HepG2 (cell line): ENCODE measurements around the gene DNASE2. TPM values are rescaled to one million over a fixed set of nuclear protein-coding genes. Genes with fewer than 3 reads are reported as not detected.

Experiments
- ATAC-seq: fragments of 200-7000 bp; cut with Tn5 transposase; 3 replicates; pipeline ENCODE4 v1.9.1; 2020; ENCODE audit warnings: mild to moderate bottlenecking, moderate library complexity
- BruUV-seq: library from RNA; stranded (reverse); fragments of 400-500 nt; replicated peaks from 2 replicates; lab custom pipeline; 2021; lab: Mats Ljungman, UMichigan
- CTCF ChIA-PET: fragments of 300-600 bp; formaldehyde crosslinking; extraction: SDS; loops from one replicate; lab custom pipeline; 2021; ENCODE audit warnings: low total read pairs, inconsistent platforms, low intra/inter-chr PET ratio; lab: Yijun Ruan, JAX
- POLR2A ChIA-PET: fragments of 350-600 bp; sonication (Branson Sonifier 250); formaldehyde crosslinking; loops from one replicate; lab custom pipeline; 2020; ENCODE audit warnings: antibody characterized with exemption, inconsistent platforms; lab: Yijun Ruan, JAX
- DNase-seq: peaks from one replicate; pipeline ENCODE4 v3.0.0-alpha.2; 2015; ENCODE audit warnings: low spot score
- FAIRE-seq: peaks from 3 replicates; lab custom pipeline; 2011; peaks lifted over from hg19 to GRCh38; lab: Jason Lieb, UNC
- H2AFZ ChIP-seq: one replicate; pipeline ENCODE4 v1.6.1; 2011; ENCODE audit warnings: low read length, inconsistent platforms
- H3K27ac ChIP-seq: fragments of 300-600 bp; 3 replicates; pipeline ENCODE4 v1.8.0; 2011; ENCODE audit warnings: mixed run types, mild to moderate bottlenecking, mixed read lengths, low read length, inconsistent platforms; ENCODE audit not compliant: insufficient read depth; ENCODE audit errors: extremely low read length
- H3K27me3 ChIP-seq, 2 experiments: fragments of 200-600 bp in 1 of 2; 2 replicates in 1 of 2; 3 replicates in 1 of 2; pipeline versions ENCODE4 v1.6.0 to v1.8.0; 2011; ENCODE audit warnings: low read length in 2 of 2, mild to moderate bottlenecking in 2 of 2, moderate library complexity in 2 of 2, inconsistent platforms in 1 of 2; ENCODE audit not compliant: insufficient read depth in 2 of 2, control insufficient read depth in 1 of 2
- H3K36me3 ChIP-seq, 2 experiments: fragments of 200-600 bp in 1 of 2; replicated peaks in 1 of 2; 2 replicates in 1 of 2; 3 replicates in 1 of 2; pipeline versions ENCODE4 v1.5.1 to v1.8.0; 2011; ENCODE audit warnings: low read length in 2 of 2, inconsistent platforms in 1 of 2; ENCODE audit not compliant: insufficient read depth in 2 of 2, control insufficient read depth in 1 of 2
- H3K4me1 ChIP-seq: 2 replicates; pipeline ENCODE4 v1.5.1; 2012; ENCODE audit warnings: low read length, inconsistent platforms; ENCODE audit not compliant: insufficient read depth
- H3K4me2 ChIP-seq: 2 replicates; pipeline ENCODE4 v1.6.0; 2011; ENCODE audit warnings: low read depth, low read length, inconsistent platforms
- H3K4me3 ChIP-seq, 3 experiments: fragments of 200-600 bp in 1 of 3; sonication (generic), shearing (Covaris generic) in 1 of 3; replicated peaks in 1 of 3; 2 replicates each; pipeline ENCODE4 v1.5.1; 2011 to 2016; ENCODE audit warnings: low read length in 3 of 3, inconsistent platforms in 2 of 3, low read depth in 2 of 3, mild to moderate bottlenecking in 2 of 3, control low read depth in 1 of 3, mixed read lengths in 1 of 3; ENCODE audit not compliant: insufficient read depth in 1 of 3
- H3K79me2 ChIP-seq: one replicate; pipeline ENCODE4 v1.6.1; 2011; ENCODE audit warnings: low read length, inconsistent platforms; ENCODE audit not compliant: insufficient read depth
- H3K9ac ChIP-seq: 2 replicates; pipeline ENCODE4 v1.6.0; 2011; ENCODE audit warnings: mild to moderate bottlenecking, low read depth, low read length, inconsistent platforms; ENCODE audit not compliant: insufficient read depth
- H3K9me3 ChIP-seq: 2 replicates; pipeline ENCODE4 v1.5.1; 2012; ENCODE audit warnings: mild to moderate bottlenecking, low read length
- H4K20me1 ChIP-seq: 2 replicates; pipeline ENCODE4 v1.6.0; 2011; ENCODE audit warnings: inconsistent platforms, mild to moderate bottlenecking, low read length, moderate library complexity; ENCODE audit not compliant: insufficient read depth
- FOXC1 ChIP-seq: sonication (generic); formaldehyde crosslinking; IDR thresholded peaks from 2 replicates; pipeline ENCODE4 v1.8.0; 2022; ENCODE audit warnings: mild to moderate bottlenecking, missing genetic modification reagents, borderline replicate concordance
- HMG20B ChIP-seq: conservative IDR thresholded peaks from 2 replicates; pipeline ENCODE4 v1.6.1; 2016; ENCODE audit warnings: missing genetic modification reagents, missing compliant biosample characterization
- KDM5B ChIP-seq: sonication (generic); formaldehyde crosslinking; IDR thresholded peaks from 2 replicates; pipeline ENCODE4 v1.4.0; 2020; ENCODE audit warnings: missing genetic modification reagents, mild to moderate bottlenecking, borderline replicate concordance
- MIXL1 ChIP-seq: IDR thresholded peaks from 2 replicates; pipeline ENCODE4 v1.6.1; 2016
- NFYB ChIP-seq: sonication (generic); formaldehyde crosslinking; IDR thresholded peaks from 2 replicates; pipeline ENCODE4 v1.4.0; 2020; ENCODE audit warnings: missing genetic modification reagents
- PHF5A ChIP-seq: IDR thresholded peaks from one replicate; pipeline ENCODE4 v1.6.1; 2018; ENCODE audit warnings: low read depth, missing genetic modification reagents; ENCODE audit not compliant: unreplicated experiment
- RBFOX2 ChIP-seq: fragments of 200-400 bp; formaldehyde crosslinking; IDR thresholded peaks from 2 replicates; pipeline ENCODE4 v1.6.1; 2017; ENCODE audit warnings: low read depth, mild to moderate bottlenecking, low read length
- YY1 ChIP-seq: IDR thresholded peaks from 2 replicates; pipeline ENCODE4 v1.6.1; 2011; ENCODE audit warnings: low read length, low read depth, moderate library complexity, mild to moderate bottlenecking; ENCODE audit not compliant: insufficient read depth, insufficient replicate concordance
- ZFP36 ChIP-seq: fragments of 150-350 bp; IDR thresholded peaks from 2 replicates; pipeline ENCODE4 v1.6.1; 2018; ENCODE audit warnings: borderline replicate concordance, low read length, low read depth; ENCODE audit not compliant: partially characterized antibody
- ZNF546 ChIP-seq: sonication (generic); formaldehyde crosslinking; conservative IDR thresholded peaks from 2 replicates; pipeline ENCODE4 v1.8.1; 2023; ENCODE audit warnings: mild to moderate bottlenecking, missing genetic modification reagents
- ZNF556 ChIP-seq: sonication (generic); formaldehyde crosslinking; IDR thresholded peaks from 2 replicates; pipeline ENCODE4 v1.4.0; 2020; ENCODE audit warnings: mild to moderate bottlenecking, missing genetic modification reagents, borderline replicate concordance
- ZNF557 ChIP-seq: sonication (generic); formaldehyde crosslinking; IDR thresholded peaks from 2 replicates; pipeline ENCODE4 v1.4.0; 2020; ENCODE audit warnings: missing genetic modification reagents
- WGBS: methylation state at CpG from one replicate; pipeline ENCODE4 v1.1.6; 2017; ENCODE audit warnings: low lambda C conversion rate; 5-methylcytosine and 5-hydroxymethylcytosine counted together
- in situ Hi-C: cut with HindIII; loops from 2 replicates; pipeline ENCODE4 v1.10.0; 2017; ENCODE audit warnings: low pct_unique_long_range_greater_than_20kb; ENCODE audit not compliant: extremely low pct_ligation_motif_present
- intact Hi-C: fragments of 100-400 bp; cut with micrococcal nuclease; formaldehyde crosslinking; loops from one replicate; pipeline ENCODE4 v1.10.0; 2022; ENCODE audit not compliant: unreplicated experiment
- polyA plus RNA-seq, 8 experiments: library from polyadenylated mRNA; depleted of rRNA in 3 of 8; stranded (reverse) in 7 of 8; unstranded in 1 of 8; fragments of >200 nt; fragmentation: Illumina TruSeq in 4 of 8; extraction: Trizol in 4 of 8; gene quantifications; 2 replicates each; pipeline versions ENCODE4 v1.2.1 to v1.2.3, GENCODE V29; 2011 to 2016; ENCODE audit warnings: low read depth in 4 of 8, missing spikeins in 1 of 8, mixed read lengths in 1 of 8; ENCODE audit not compliant: insufficient read depth in 1 of 8
- total RNA-seq, 5 experiments: library from RNA; depleted of rRNA; stranded (reverse); fragments of >200 nt; fragmentation: Illumina TruSeq; extraction: Trizol; gene quantifications; 2 replicates each; pipeline ENCODE4 v1.2.3, GENCODE V29; 2016; ENCODE audit warnings: low read depth in 1 of 5
- TF ChIP-seq, protein P1 (sequence below): sonication (generic); formaldehyde crosslinking; IDR thresholded peaks from 2 replicates; pipeline ENCODE4 v1.4.0; 2020; ENCODE audit warnings: mild to moderate bottlenecking, missing genetic modification reagents
- TF ChIP-seq, protein P2 (sequence below): sonication (generic); formaldehyde crosslinking; IDR thresholded peaks from 2 replicates; pipeline ENCODE4 v1.4.0; 2020; ENCODE audit warnings: mild to moderate bottlenecking, missing genetic modification reagents
- TF ChIP-seq, protein P3 (sequence below): sonication (generic); formaldehyde crosslinking; IDR thresholded peaks from 2 replicates; pipeline ENCODE4 v1.8.0; 2022; ENCODE audit warnings: missing genetic modification reagents, mild to moderate bottlenecking, moderate library complexity, borderline replicate concordance
- TF ChIP-seq, protein P4 (sequence below), 2 experiments: sonication (generic) in 1 of 2; formaldehyde crosslinking in 1 of 2; IDR thresholded peaks; 2 replicates each; pipeline versions ENCODE4 v1.4.0 to v1.6.1; 2018 to 2020; ENCODE audit warnings: missing genetic modification reagents in 2 of 2, borderline replicate concordance in 1 of 2, low read depth in 1 of 2, mild to moderate bottlenecking in 1 of 2, missing biosample characterization in 1 of 2

The DNASE2 gene
- total and polyA plus RNA-seq, 2 of the 13 experiments (the other 11 are each of a cell fraction or from before 2014, with no cell fraction given): 7.5 to 16.2 TPM

DNA sequence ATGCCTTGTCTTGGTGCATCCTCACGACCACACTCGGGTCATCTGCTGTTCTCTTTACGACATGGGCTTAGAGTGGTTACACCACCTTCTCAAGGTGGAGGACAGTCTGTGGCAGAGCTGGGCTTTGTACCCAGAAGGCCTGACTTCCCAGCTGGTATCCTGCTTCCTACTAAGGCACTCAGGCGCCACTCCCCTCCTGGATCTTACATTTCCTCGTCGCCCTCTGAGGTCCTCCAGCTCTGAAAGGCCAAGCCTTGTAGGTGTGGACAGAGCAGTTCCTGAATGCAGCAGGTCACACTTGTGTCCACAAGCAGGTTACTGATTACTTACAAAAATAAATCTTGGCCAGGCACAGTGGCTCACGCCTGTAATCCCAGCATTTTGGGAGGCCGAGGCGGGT, 25.9 kb upstream of the DNASE2 start:
- no peak overlapping the region for H3K4me2 ChIP-seq
- no peaks in the 10 kb centered on the region for H3K9me3 ChIP-seq
- H3K27ac ChIP-seq: no peak overlapping the region
- no peaks in the 10 kb centered on the region for H4K20me1 ChIP-seq
- no peaks in the 10 kb centered on the region for H3K36me3 ChIP-seq
- FAIRE-seq (no peak), ATAC-seq (no peak), DNase-seq (no peak)
- intact Hi-C loops: no loop called here
- no TSS peak for BruUV-seq
- WGBS: 87% methylated on average over 9 of the region's 9 CpGs
- H3K27me3 ChIP-seq: no peaks in the 10 kb centered on the region
- TF ChIP-seq MIXL1 (CRISPR knock-in tag) (no peak), ZNF546 (CRISPR knock-in tag) (no peak), KDM5B (CRISPR knock-in tag) (no peak), PHF5A (CRISPR knock-in tag) (no peak), FOXC1 (CRISPR knock-in tag) (no peak), ZFP36 (no peak), ZNF557 (CRISPR knock-in tag) (no peak), RBFOX2 (no peak), HMG20B (no peak), YY1 (no peak), ZNF556 (no peak), NFYB (CRISPR knock-in tag) (no peak)
- TF ChIP-seq, protein P1, sequence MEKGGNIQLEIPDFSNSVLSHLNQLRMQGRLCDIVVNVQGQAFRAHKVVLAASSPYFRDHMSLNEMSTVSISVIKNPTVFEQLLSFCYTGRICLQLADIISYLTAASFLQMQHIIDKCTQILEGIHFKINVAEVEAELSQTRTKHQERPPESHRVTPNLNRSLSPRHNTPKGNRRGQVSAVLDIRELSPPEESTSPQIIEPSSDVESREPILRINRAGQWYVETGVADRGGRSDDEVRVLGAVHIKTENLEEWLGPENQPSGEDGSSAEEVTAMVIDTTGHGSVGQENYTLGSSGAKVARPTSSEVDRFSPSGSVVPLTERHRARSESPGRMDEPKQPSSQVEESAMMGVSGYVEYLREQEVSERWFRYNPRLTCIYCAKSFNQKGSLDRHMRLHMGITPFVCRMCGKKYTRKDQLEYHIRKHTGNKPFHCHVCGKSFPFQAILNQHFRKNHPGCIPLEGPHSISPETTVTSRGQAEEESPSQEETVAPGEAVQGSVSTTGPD: no peak
- TF ChIP-seq, protein P2, sequence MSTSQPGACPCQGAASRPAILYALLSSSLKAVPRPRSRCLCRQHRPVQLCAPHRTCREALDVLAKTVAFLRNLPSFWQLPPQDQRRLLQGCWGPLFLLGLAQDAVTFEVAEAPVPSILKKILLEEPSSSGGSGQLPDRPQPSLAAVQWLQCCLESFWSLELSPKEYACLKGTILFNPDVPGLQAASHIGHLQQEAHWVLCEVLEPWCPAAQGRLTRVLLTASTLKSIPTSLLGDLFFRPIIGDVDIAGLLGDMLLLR (CRISPR knock-in tag): no peak
- TF ChIP-seq, protein P3, sequence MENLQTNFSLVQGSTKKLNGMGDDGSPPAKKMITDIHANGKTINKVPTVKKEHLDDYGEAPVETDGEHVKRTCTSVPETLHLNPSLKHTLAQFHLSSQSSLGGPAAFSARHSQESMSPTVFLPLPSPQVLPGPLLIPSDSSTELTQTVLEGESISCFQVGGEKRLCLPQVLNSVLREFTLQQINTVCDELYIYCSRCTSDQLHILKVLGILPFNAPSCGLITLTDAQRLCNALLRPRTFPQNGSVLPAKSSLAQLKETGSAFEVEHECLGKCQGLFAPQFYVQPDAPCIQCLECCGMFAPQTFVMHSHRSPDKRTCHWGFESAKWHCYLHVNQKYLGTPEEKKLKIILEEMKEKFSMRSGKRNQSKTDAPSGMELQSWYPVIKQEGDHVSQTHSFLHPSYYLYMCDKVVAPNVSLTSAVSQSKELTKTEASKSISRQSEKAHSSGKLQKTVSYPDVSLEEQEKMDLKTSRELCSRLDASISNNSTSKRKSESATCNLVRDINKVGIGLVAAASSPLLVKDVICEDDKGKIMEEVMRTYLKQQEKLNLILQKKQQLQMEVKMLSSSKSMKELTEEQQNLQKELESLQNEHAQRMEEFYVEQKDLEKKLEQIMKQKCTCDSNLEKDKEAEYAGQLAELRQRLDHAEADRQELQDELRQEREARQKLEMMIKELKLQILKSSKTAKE (CRISPR knock-in tag): no peak
- TF ChIP-seq, protein P4, sequence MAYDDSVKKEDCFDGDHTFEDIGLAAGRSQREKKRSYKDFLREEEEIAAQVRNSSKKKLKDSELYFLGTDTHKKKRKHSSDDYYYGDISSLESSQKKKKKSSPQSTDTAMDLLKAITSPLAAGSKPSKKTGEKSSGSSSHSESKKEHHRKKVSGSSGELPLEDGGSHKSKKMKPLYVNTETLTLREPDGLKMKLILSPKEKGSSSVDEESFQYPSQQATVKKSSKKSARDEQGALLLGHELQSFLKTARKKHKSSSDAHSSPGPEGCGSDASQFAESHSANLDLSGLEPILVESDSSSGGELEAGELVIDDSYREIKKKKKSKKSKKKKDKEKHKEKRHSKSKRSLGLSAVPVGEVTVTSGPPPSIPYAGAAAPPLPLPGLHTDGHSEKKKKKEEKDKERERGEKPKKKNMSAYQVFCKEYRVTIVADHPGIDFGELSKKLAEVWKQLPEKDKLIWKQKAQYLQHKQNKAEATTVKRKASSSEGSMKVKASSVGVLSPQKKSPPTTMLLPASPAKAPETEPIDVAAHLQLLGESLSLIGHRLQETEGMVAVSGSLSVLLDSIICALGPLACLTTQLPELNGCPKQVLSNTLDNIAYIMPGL (CRISPR knock-in tag; IDR thresholded peaks at IDR 0.05; ENCODE audit: borderline replicate concordance in 1 of 2, low read depth in 1 of 2): no peak
- ChIA-PET CTCF (no interaction called here), POLR2A (interaction anchor here (1.0 to 2.3 kb wide), 3 partner anchors 10 to 42 kb away, joined by 3 to 11 read pairs (median 3); partner anchors contain the start of gene GCDH)
- H3K4me1 ChIP-seq: peaks cover 7% of the 10 kb centered on the region
- no peaks in the 10 kb centered on the region for H3K79me2 ChIP-seq
- in situ Hi-C loops: no loop called here
- H2AFZ ChIP-seq: no peak overlapping the region
- H3K9ac ChIP-seq: no peak overlapping the region
- no peak overlapping the region for H3K4me3 ChIP-seq
